ENCODE data around the gene CADM1. TPM values are rescaled to one million over a fixed set of nuclear protein-coding genes. Genes with fewer than 3 reads are reported as not detected.

CADM1 gene
- total RNA-seq, 2 experiments from 2014 or later: 59.7 to 89.7 TPM

DNA sequence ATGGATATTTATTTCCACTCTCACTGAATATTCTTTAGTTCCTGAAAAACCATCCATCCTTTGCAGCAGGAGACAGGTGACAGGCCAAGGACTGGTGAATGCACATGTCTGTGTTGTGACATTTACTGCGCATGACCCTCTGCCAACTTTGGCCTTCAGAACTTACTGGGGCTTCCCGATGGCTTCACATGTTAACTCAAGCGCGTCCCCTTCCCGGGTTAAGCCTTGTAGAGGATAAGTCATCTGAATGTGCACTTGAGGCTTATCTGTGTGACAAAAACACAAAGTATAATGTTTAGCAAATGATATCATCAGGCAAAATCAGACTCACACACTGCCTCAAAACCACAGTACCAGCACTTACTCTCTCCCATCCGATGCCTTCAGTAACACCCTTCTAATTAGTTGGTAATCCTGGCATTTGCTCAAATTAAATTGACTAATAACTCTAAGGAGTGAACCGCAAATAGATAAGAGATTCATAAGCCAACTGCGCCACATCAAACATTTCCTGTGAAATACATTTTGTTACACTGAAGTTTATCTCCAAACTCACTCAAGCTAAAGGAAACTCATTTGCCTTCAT, 286.4 kb downstream of the CADM1 start:
- ChIA-PET POLR2A (interaction anchor here (1.0 to 1.5 kb wide), 5 partner anchors 9 to 39 kb away, joined by 3 to 9 read pairs (median 3); no protein-coding TSS in a partner anchor), CTCF (ENCODE audit: unreplicated experiment) (no interaction called here)
- H3K4me2 ChIP-seq (ENCODE audit: low read length): no peak overlapping the region
- no peaks in the 10 kb centered on the region for H4K20me1 ChIP-seq (ENCODE audit: insufficient read depth, low read length)
- no peak for DNase-seq (ENCODE audit: low spot score)
- no peaks in the 10 kb centered on the region for H3K79me2 ChIP-seq (ENCODE audit: insufficient read depth, low read depth, low read length)
- peaks cover 57% of the 10 kb centered on the region for H3K4me1 ChIP-seq (ENCODE audit: insufficient read depth, low read length, poor library complexity, severe bottlenecking)
- no peaks in the 10 kb centered on the region for H3K9me3 ChIP-seq (ENCODE audit: low read length)
- no peak overlapping the region for H3K4me3 ChIP-seq (ENCODE audit: low read depth, low read length, poor library complexity, severe bottlenecking)
- H3K36me3 ChIP-seq (ENCODE audit: insufficient read depth, low read length): peaks cover 41% of the 10 kb centered on the region
- TF ChIP-seq, protein P1, sequence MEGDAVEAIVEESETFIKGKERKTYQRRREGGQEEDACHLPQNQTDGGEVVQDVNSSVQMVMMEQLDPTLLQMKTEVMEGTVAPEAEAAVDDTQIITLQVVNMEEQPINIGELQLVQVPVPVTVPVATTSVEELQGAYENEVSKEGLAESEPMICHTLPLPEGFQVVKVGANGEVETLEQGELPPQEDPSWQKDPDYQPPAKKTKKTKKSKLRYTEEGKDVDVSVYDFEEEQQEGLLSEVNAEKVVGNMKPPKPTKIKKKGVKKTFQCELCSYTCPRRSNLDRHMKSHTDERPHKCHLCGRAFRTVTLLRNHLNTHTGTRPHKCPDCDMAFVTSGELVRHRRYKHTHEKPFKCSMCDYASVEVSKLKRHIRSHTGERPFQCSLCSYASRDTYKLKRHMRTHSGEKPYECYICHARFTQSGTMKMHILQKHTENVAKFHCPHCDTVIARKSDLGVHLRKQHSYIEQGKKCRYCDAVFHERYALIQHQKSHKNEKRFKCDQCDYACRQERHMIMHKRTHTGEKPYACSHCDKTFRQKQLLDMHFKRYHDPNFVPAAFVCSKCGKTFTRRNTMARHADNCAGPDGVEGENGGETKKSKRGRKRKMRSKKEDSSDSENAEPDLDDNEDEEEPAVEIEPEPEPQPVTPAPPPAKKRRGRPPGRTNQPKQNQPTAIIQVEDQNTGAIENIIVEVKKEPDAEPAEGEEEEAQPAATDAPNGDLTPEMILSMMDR (conservative IDR thresholded peaks at IDR 0.05; ENCODE audit: low read length): no peak
- TF ChIP-seq EZH2phosphoT487 (IDR thresholded peaks at IDR 0.05; ENCODE audit: borderline replicate concordance, low read depth, low read length): no peak
- BruUV-seq (replicated peaks): no TSS peak
- no peak overlapping the region for H2AFZ ChIP-seq (ENCODE audit: low read length)
- intact Hi-C loops (cut with micrococcal nuclease; ENCODE audit: unreplicated experiment): no loop called here
- no peaks in the 10 kb centered on the region for H3K9me2 ChIP-seq (ENCODE audit: insufficient read depth, low read length)
- H3K27ac ChIP-seq (ENCODE audit: low read depth, low read length, poor library complexity, severe bottlenecking): no peak overlapping the region

DNA sequence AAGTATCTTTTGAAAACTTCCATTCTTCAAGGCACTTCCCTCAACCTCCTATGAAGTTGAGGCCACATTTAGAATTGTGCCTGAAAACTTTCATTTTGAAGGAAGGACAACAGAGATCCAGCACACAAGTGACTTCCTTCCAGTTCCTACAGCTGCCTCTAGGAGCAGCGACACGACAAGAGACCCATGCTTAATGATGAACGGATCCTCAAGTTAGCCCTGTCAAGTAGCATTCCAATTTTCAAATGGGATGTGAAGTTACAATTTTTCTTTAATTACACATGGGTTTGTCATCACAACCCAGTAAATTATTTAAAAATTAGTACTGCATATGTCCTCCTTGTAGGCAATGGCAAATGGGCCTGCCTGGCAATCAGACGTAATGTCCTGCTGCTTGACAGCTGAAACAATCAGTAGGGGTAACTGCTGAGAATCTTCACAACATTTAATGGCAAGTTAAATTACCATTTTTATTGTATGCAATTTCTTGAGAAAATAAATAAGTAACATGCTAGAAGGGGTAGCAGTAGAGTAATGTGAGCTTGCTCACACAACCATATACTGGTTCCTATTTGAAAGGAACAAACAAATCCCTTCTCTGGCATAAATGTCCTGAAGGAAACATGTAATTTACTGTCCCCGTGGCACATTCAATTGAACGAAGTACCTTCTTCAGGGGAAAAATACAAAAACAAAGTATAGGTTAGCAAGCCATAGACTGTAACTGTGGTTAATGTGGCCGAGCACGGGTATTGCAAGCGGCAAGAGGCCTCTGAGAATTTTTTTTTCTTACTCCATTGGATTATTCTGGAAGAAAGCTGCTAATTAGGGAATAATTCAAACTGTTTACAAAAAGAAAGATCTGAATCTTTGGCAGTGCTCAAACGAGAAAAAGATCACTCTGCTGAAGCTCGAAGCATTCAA, 288.3 kb downstream of the CADM1 start:
- POLR2A ChIA-PET: interaction anchor here (0.8 to 1.3 kb wide), 3 partner anchors 7 to 28 kb away, joined by 3 to 5 read pairs (median 3); no protein-coding TSS in a partner anchor
- Histone ChIP-seq H3K79me2 (ENCODE audit: insufficient read depth, low read depth, low read length) (no peaks in the 10 kb centered on the region), H3K27ac (ENCODE audit: low read depth, low read length, poor library complexity, severe bottlenecking) (no peak overlapping the region), H4K20me1 (ENCODE audit: insufficient read depth, low read length) (no peaks in the 10 kb centered on the region), H3K36me3 (ENCODE audit: insufficient read depth, low read length) (peaks cover 43% of the 10 kb centered on the region), H3K9me2 (ENCODE audit: insufficient read depth, low read length) (no peaks in the 10 kb centered on the region), H3K4me1 (ENCODE audit: insufficient read depth, low read length, poor library complexity, severe bottlenecking) (peaks cover 39% of the 10 kb centered on the region), H2AFZ (ENCODE audit: low read length) (no peak overlapping the region), H3K9me3 (ENCODE audit: low read length) (no peaks in the 10 kb centered on the region), H3K4me3 (ENCODE audit: low read depth, low read length, poor library complexity, severe bottlenecking) (no peak overlapping the region), H3K4me2 (ENCODE audit: low read length) (no peak overlapping the region)
- no TSS peak for BruUV-seq (replicated peaks)
- peak; percentile 41 for DNase-seq (ENCODE audit: low spot score)
- intact Hi-C loops (cut with micrococcal nuclease; ENCODE audit: unreplicated experiment): no loop called here
- CTCF ChIA-PET (ENCODE audit: unreplicated experiment): no interaction called here
- TF ChIP-seq, protein P1 (conservative IDR thresholded peaks at IDR 0.05; ENCODE audit: low read length): peak; percentile 74
- TF ChIP-seq EZH2phosphoT487 (IDR thresholded peaks at IDR 0.05; ENCODE audit: borderline replicate concordance, low read depth, low read length): no peak
